DMS53 treated with DMSO at 0.1 percent for 48 hours (cell line): ENCODE data around the gene KSR1.
"Not testable (repeated sequence)": the region's sequence is repeated elsewhere in the genome, so short reads cannot be mapped to it uniquely, and the experiment has no call there.

Source experiments
- DNase-seq: peaks from one replicate; lab custom pipeline; 2025; ENCODE audit not compliant: unreplicated experiment; lab: John Stamatoyannopoulos, UW

KSR1 gene

GRCh38 chr17:27426471-27426870, 29.8 kb upstream of the KSR1 start:
- not testable (repeated sequence) for DNase-seq

GRCh38 chr17:27427166-27427862, 28.9 kb upstream of the KSR1 start:
- DNase-seq: not testable (repeated sequence)

GRCh38 chr17:27428781-27429505, 27.3 kb upstream of the KSR1 start:
- no peak for DNase-seq

- DNase-seq: no peak
These were observed 26.4 kb upstream of the KSR1 start for GRCh38 chr17:27429666-27430382.

GRCh38 chr17:27430383-27430840, 25.8 kb upstream of the KSR1 start:
- no peak for DNase-seq

GRCh38 chr17:27430882-27431491, 25.3 kb upstream of the KSR1 start:
- peak; percentile 15 for DNase-seq

GRCh38 chr17:27433521-27433920, 22.7 kb upstream of the KSR1 start:
- no peak for DNase-seq

- DNase-seq: not testable (repeated sequence)
These were observed 20.7 kb upstream of the KSR1 start for GRCh38 chr17:27435431-27436070.

GRCh38 chr17:27438348-27438998, 17.8 kb upstream of the KSR1 start:
- no peak for DNase-seq

GRCh38 chr17:27439342-27439741, 16.9 kb upstream of the KSR1 start:
- no peak for DNase-seq

GRCh38 chr17:27442702-27443101, 13.5 kb upstream of the KSR1 start:
- DNase-seq: no peak

- no peak for DNase-seq
These were observed 12.8 kb upstream of the KSR1 start for GRCh38 chr17:27443491-27443890.

- no peak for DNase-seq
These were observed 10.3 kb upstream of the KSR1 start for GRCh38 chr17:27445971-27446370.

GRCh38 chr17:27446569-27447301, 9.5 kb upstream of the KSR1 start:
- DNase-seq: no peak

- DNase-seq: not testable (repeated sequence)
These were observed 7.7 kb upstream of the KSR1 start for GRCh38 chr17:27448534-27448933.

GRCh38 chr17:27449541-27449940, 6.7 kb upstream of the KSR1 start:
- DNase-seq: no peak

GRCh38 chr17:27449988-27450387, 6.3 kb upstream of the KSR1 start:
- no peak for DNase-seq

GRCh38 chr17:27450416-27450815, 5.8 kb upstream of the KSR1 start:
- DNase-seq: no peak

GRCh38 chr17:27451906-27452305, 4.3 kb upstream of the KSR1 start:
- no peak for DNase-seq

- no peak for DNase-seq
These were observed 3.4 kb upstream of the KSR1 start for GRCh38 chr17:27452828-27453227.
